Psoas muscle (tissue), 8 donors: ENCODE data around the gene CD4. TPM values are rescaled to one million over a fixed set of nuclear protein-coding genes. Genes with fewer than 3 reads are reported as not detected.

Source experiments
- ATAC-seq, 4 donors: fragments of 200-7000 bp; cut with Tn5 transposase; one replicate each; pipeline ENCODE4 v1.9.1; 2020; ENCODE audit warnings: moderate library complexity in 3 of 4, mild to moderate bottlenecking in 2 of 4
- DNase-seq, 2 donors: peaks; one replicate each; pipeline ENCODE4 v3.0.0-alpha.2; 2020
- H3K27ac ChIP-seq: fragments of 200-600 bp; one replicate; pipeline ENCODE4 v1.8.0; 2022
- H3K27me3 ChIP-seq, 3 donors: fragments of 200-600 bp in 1 of 3; one replicate each; pipeline versions ENCODE4 v1.6.1 to v1.8.0; 2013 to 2022; ENCODE audit warnings: low read length in 2 of 3, mild to moderate bottlenecking in 2 of 3, moderate library complexity in 1 of 3; ENCODE audit not compliant: insufficient read depth in 3 of 3
- H3K36me3 ChIP-seq, 2 donors: fragments of 200-600 bp in 1 of 2; one replicate each; pipeline versions ENCODE4 v1.6.1 to v1.8.0; 2013 to 2022; ENCODE audit warnings: low read depth in 1 of 2, mild to moderate bottlenecking in 1 of 2, moderate library complexity in 1 of 2; ENCODE audit not compliant: insufficient read depth in 1 of 2
- H3K4me1 ChIP-seq: fragments of 200-600 bp; one replicate; pipeline ENCODE4 v1.8.0; 2022
- H3K4me3 ChIP-seq: fragments of 200-600 bp; one replicate; pipeline ENCODE4 v1.8.0; 2022; ENCODE audit warnings: mild to moderate bottlenecking
- H3K9me3 ChIP-seq: fragments of 200-600 bp; one replicate; pipeline ENCODE4 v1.8.0; 2022
- WGBS, 3 donors: extraction: QIAGEN DNeasy Blood & Tissue Kit; methylation state at CpG; one replicate each; pipeline versions ENCODE4 v1.1.6 to v1.1.7; 2013; 5-methylcytosine and 5-hydroxymethylcytosine counted together
- intact Hi-C, 2 donors: fragments of 100-400 bp; cut with DNase I; formaldehyde crosslinking; loops; one replicate each; pipeline versions ENCODE4 v1.11.0 to v1.14.2; 2022
- polyA plus RNA-seq, 3 donors: library from polyadenylated mRNA; stranded (reverse); fragments of 200-250 nt; gene quantifications; one replicate each; pipeline ENCODE4 v1.2.3, GENCODE V29; 2013
- total RNA-seq, 4 donors: library from RNA; stranded (reverse); fragmentation: NEBNext Ultra II Directional in 2 of 4; extraction: Animal tissue kit (Norgen Biotek cat#: 25700) in 2 of 4; gene quantifications; one replicate each; pipeline versions ENCODE4 v1.2.1 to v1.2.4, GENCODE V29; 2021 to 2023
- TF ChIP-seq, protein P1 (sequence below): fragments of 200-600 bp; IDR thresholded peaks from one replicate; pipeline ENCODE4 v1.8.0; 2022; ENCODE audit warnings: antibody characterized with exemption
- donor health status: healthy with polysubstance abuse.
- donor health status: DM: no; HTN: no; CAD: no; lungs with moderate emphysema.
- donor health status: Bipolar disorder and iron deficiency.
- donor health status: healthy.
- donor health status: DM: yes; HTN: yes; CAD: no.
- donor health status: DM: no; HTN: no; CAD: no.
- donor health status: DM: no; HTN: no; CAD: no.
- donor health status: DM: yes; HTN: yes; CAD: no.

The CD4 gene
- total and polyA plus RNA-seq, 7 donors, result 0.47 to 4.9 (median 2.3) TPM

DNA sequence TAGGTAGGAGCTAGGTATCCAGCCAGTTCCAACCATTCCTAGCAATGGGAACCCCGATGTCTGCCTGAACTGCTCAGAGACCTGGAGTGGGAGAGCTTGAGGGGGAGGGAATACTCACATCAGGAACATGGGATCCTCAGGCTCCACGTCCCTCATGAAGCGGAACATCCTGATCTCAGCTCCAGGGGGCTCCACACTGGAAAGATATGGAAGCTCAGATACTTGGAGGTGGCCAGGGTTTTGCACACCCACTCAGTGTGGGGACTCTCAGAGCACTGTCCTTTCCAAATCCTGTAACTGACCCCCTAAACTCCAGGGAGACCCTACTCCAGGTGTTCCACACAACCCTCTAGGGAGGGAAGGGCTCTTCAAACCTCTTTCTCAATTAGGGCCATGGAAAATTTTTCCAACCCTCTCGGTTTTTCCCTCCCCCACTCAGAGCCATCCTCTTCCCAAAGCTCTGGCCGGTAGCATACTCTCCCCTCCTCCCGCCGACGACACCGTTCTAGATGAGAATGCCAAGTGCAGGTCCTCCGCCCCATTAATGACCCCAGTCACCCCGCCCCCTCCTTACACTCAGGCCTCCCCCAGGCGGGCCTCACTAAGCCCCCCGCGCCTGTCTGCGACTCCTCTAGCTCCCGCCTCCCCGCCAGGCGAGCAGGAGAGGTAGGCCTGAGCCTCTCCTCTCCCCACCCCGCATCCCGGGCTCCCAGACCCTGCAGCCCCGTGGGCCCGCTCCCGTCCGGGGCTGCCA is 37.0 kb upstream of the CD4 start:
- peak overlapping the region; percentile 99 for H3K4me3 ChIP-seq
- TF ChIP-seq, protein P1, sequence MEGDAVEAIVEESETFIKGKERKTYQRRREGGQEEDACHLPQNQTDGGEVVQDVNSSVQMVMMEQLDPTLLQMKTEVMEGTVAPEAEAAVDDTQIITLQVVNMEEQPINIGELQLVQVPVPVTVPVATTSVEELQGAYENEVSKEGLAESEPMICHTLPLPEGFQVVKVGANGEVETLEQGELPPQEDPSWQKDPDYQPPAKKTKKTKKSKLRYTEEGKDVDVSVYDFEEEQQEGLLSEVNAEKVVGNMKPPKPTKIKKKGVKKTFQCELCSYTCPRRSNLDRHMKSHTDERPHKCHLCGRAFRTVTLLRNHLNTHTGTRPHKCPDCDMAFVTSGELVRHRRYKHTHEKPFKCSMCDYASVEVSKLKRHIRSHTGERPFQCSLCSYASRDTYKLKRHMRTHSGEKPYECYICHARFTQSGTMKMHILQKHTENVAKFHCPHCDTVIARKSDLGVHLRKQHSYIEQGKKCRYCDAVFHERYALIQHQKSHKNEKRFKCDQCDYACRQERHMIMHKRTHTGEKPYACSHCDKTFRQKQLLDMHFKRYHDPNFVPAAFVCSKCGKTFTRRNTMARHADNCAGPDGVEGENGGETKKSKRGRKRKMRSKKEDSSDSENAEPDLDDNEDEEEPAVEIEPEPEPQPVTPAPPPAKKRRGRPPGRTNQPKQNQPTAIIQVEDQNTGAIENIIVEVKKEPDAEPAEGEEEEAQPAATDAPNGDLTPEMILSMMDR, result peak; percentile 16
- H3K27me3 ChIP-seq, result no peaks in the 10 kb centered on the region
- ATAC-seq (no peak), DNase-seq (no peak)
- 4 to 6% (median 5%) methylated on average over 21 to 24 of the region's 24 CpGs for WGBS, 3 donors
- H3K27ac ChIP-seq, result peak overlapping the region; percentile 99
- intact Hi-C loops, result loop anchor here (5.0 to 10.0 kb wide), 2 partner anchors 72 to 75 kb away; partner anchors contain the start of genes P3H3 (in 2 of the 2) and GPR162 (in 1 of the 2)
- no peaks in the 10 kb centered on the region for H3K9me3 ChIP-seq
- H3K36me3 ChIP-seq, result peaks cover 11 to 48% of the 10 kb centered on the region in 2 donors
- peaks cover 12% of the 10 kb centered on the region for H3K4me1 ChIP-seq

DNA sequence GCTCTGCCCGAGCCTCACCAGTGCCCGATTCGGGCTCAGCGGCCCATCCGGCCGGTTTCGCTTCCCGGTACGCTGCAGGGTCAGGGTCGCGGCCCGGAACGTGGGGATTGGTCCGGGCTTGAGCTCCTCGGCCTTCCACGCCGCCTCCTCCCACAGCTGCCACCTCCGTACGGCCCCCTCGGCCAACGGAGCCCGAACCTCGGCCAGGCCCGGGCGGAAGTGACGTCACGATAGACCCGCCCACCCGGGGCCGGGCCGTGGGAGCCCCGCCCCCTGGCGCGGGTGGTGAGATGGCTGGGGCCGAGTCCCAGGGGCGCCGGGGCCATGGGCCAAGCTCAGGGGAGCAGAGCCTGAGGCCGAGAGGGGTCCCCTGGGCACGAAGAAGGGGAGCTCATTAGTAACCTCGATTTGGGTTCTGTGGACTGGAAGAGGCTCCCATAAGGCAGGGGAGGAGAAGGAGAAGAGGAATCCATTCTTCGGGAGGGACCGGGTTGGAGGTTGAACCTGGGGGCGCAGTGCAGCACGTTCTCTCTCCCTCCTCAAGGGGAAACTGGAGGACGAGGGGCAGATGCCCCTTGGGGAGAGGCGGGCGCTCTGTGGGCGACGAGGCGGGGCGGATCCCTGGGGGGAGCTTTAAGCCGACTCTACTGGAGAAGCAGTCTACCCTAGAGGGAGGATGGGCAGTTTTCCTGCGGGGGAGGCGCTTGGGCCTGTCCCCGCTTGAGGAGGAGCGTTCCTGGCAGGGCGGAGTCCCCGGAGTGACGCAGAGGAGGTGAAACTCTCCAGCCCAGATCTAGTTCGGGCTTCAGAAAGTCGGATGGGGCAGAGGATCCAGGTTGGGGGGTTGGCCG is 36.2 kb upstream of the CD4 start, which contains the start of gene MLF2:
MLF2 (minus strand) TSS at position 221 of the 851 bp plus-strand sequence. CDS start 807 bp downstream, outside the sequence.
- H3K4me3 ChIP-seq, result peak within 1 kb of the TSS; percentile 99
- DNase-seq (peak; percentile 98 to 99), ATAC-seq (peak; percentile 95 to 97 (median 96))
- H3K9me3 ChIP-seq, result no peaks in the 10 kb centered on the region
- intact Hi-C loops, result loop anchor here (1.0 to 10.0 kb wide), 5 partner anchors 13 to 74 kb away; partner anchors contain the start of genes P3H3 (in 2 of the 2), GPR162 (in 1 of the 2) and PTMS (in 1 of the 2)
- WGBS, 3 donors, result 0% methylated on average over 53 to 62 of the region's 62 CpGs
- no peaks in the 10 kb centered on the region for H3K27me3 ChIP-seq
- peak within 1 kb of the TSS; percentile 99 for H3K27ac ChIP-seq
- peaks cover 11 to 40% of the 10 kb centered on the region in 2 donors for H3K36me3 ChIP-seq
- TF ChIP-seq, protein P1, result peak; percentile 91
- peaks cover 12% of the 10 kb centered on the region for H3K4me1 ChIP-seq

DNA sequence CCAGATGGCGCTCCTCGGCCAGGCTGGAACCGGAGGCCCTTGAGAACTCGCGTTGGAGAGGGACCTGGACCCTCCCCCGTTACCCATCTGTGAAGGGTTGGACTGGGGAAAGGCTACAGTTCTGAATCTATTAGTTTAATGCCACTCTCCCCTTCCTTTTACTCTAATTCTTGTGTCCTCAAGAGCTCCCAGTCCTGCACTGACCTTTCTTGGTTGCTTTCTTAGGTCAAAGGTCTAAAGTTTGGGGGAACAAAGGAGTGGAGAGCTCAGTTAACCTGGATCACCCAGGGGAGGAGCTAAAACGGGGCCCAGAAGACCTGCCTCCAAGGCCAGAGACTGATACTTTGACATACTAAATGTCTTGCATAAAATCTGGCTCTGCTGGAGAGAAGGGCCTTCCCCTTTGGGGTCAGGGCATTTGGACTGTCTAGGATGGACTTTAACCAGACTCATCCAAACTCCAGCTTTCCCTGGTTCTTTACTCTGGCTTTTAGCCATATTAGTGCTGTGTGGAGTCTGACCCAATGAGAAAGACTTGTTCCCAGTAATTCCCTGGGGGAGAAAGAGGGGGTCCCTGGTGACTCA is 35.5 kb upstream of the CD4 start:
- no peaks in the 10 kb centered on the region for H3K9me3 ChIP-seq
- peak overlapping the region; percentile 99 for H3K4me3 ChIP-seq
- H3K27me3 ChIP-seq, result no peaks in the 10 kb centered on the region
- TF ChIP-seq, protein P1, result no peak
- peaks cover 9 to 33% of the 10 kb centered on the region in 2 donors for H3K36me3 ChIP-seq
- peak overlapping the region; percentile 99 for H3K27ac ChIP-seq
- H3K4me1 ChIP-seq, result peaks cover 12% of the 10 kb centered on the region
- WGBS, 3 donors, result 0 to 1% (median 1%) methylated on average over 7 of the region's 7 CpGs
- no peak for ATAC-seq
- intact Hi-C loops, result loop anchor here (1.0 to 10.0 kb wide), 6 partner anchors 12 to 73 kb away; partner anchors contain the start of genes P3H3 (in 2 of the 2), GPR162 (in 1 of the 2) and PTMS (in 1 of the 2)
- no peak for DNase-seq

DNA sequence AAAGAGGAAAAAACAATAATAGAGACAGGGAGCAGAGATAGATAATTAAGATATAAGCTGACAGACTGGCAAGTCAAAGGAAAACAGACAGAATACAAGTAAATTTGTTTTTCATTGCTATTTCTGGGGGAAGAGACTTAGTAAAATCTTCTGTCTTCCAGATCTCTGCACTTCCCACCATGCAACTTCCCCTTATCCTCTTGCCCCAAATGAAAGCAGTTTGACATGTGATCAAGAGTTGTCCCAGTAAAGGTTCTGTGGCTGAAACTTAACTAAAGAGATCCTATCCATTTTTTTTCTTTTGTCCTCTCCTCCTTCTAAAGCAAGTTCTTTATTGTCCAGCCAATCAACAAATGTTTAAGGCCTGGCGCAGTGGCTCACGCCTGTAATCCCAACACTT is 34.9 kb upstream of the CD4 start:
- peak overlapping the region; percentile 99 for H3K27ac ChIP-seq
- DNase-seq (no peak), ATAC-seq (no peak)
- TF ChIP-seq, protein P1, result no peak
- no peak overlapping the region for H3K4me3 ChIP-seq
- H3K9me3 ChIP-seq, result no peaks in the 10 kb centered on the region
- H3K4me1 ChIP-seq, result peaks cover 12% of the 10 kb centered on the region
- WGBS, 3 donors, result 95 to 100% (median 98%) methylated on average over 2 of the region's 2 CpGs
- intact Hi-C loops, result loop anchor here (2.0 to 10.0 kb wide), 3 partner anchors 24 to 73 kb away; partner anchors contain the start of genes P3H3 (in 2 of the 2) and GPR162 (in 1 of the 2)
- H3K27me3 ChIP-seq, result no peaks in the 10 kb centered on the region
- peaks cover 5 to 28% of the 10 kb centered on the region in 2 donors for H3K36me3 ChIP-seq
